GM18498 (cell line): ENCODE results near the gene OPCML.

Experiments
- ATAC-seq: cut with Tn5 transposase; IDR thresholded peaks from one replicate; pipeline ENCODE4 v1.9.1; 2021; ENCODE audit warnings: mild to moderate bottlenecking, moderate library complexity; ENCODE audit not compliant: unreplicated experiment

Gene OPCML

GRCh38 chr11:133414506-133414905 lies 117.8 kb downstream of the OPCML start:
- no peak for ATAC-seq

GRCh38 chr11:133413703-133414102 lies 118.6 kb downstream of the OPCML start:
- no peak for ATAC-seq

- no peak for ATAC-seq
These were observed 122.5 kb downstream of the OPCML start for GRCh38 chr11:133409799-133410198.

GRCh38 chr11:133408936-133409335 lies 123.4 kb downstream of the OPCML start:
- no peak for ATAC-seq

GRCh38 chr11:133408402-133408801 lies 123.9 kb downstream of the OPCML start:
- ATAC-seq, result no peak

- no peak for ATAC-seq
These were observed 125.8 kb downstream of the OPCML start for GRCh38 chr11:133406489-133406888.

GRCh38 chr11:133403900-133404299 lies 128.4 kb downstream of the OPCML start:
- no peak for ATAC-seq

- no peak for ATAC-seq
These were observed 129.8 kb downstream of the OPCML start for GRCh38 chr11:133402551-133402950.

- no peak for ATAC-seq
These were observed 132.3 kb downstream of the OPCML start for GRCh38 chr11:133399855-133400625.

- ATAC-seq, result no peak
These were observed 133.0 kb downstream of the OPCML start for GRCh38 chr11:133399294-133399693.

- ATAC-seq, result no peak
These were observed 141.5 kb downstream of the OPCML start for GRCh38 chr11:133390803-133391202.

GRCh38 chr11:133388975-133389568 lies 143.2 kb downstream of the OPCML start:
- ATAC-seq, result no peak

- no peak for ATAC-seq
These were observed 144.0 kb downstream of the OPCML start for GRCh38 chr11:133388260-133388659.

- no peak for ATAC-seq
These were observed 145.4 kb downstream of the OPCML start for GRCh38 chr11:133386852-133387251.

GRCh38 chr11:133386262-133386661 lies 146.0 kb downstream of the OPCML start:
- ATAC-seq, result no peak

- no peak for ATAC-seq
These were observed 146.5 kb downstream of the OPCML start for GRCh38 chr11:133385781-133386180.

GRCh38 chr11:133384731-133385130 lies 147.6 kb downstream of the OPCML start:
- no peak for ATAC-seq

- ATAC-seq, result no peak
These were observed 148.6 kb downstream of the OPCML start for GRCh38 chr11:133383689-133384088.

- no peak for ATAC-seq
These were observed 149.1 kb downstream of the OPCML start for GRCh38 chr11:133383201-133383600.

GRCh38 chr11:133382131-133382812 lies 150.0 kb downstream of the OPCML start:
- ATAC-seq, result no peak

GRCh38 chr11:133381761-133382130 lies 150.6 kb downstream of the OPCML start:
- no peak for ATAC-seq

- ATAC-seq, result no peak
These were observed 166.2 kb downstream of the OPCML start for GRCh38 chr11:133366147-133366546.
